SK-N-SH (cell line): ENCODE measurements around the gene NHERF2. TPM values are rescaled to one million over a fixed set of nuclear protein-coding genes. Genes with fewer than 3 reads are reported as not detected.

Experiments used
- CTCF ChIA-PET: fragments of 300-600, 350-600 bp; formaldehyde crosslinking; extraction: SDS; loops from one replicate; lab custom pipeline; 2021; lab: Yijun Ruan, JAX
- POLR2A ChIA-PET: fragments of 350-600 bp; sonication (Branson Sonifier 250); formaldehyde crosslinking; extraction: SDS; loops from one replicate; lab custom pipeline; 2020; ENCODE audit warnings: antibody characterized with exemption, inconsistent platforms; lab: Yijun Ruan, JAX
- DNase-seq: peaks from one replicate; pipeline ENCODE4 v3.0.0; 2012
- H2AFZ ChIP-seq: fragments of 200-600 bp; sonication (generic); 2 replicates; pipeline ENCODE4 v1.8.1; 2016; ENCODE audit warnings: antibody characterized with exemption, mild to moderate bottlenecking, low read depth
- H3F3A ChIP-seq: fragments of 200-600 bp; sonication (generic); replicated peaks from 2 replicates; pipeline ENCODE3; 2016; ENCODE audit warnings: antibody characterized with exemption, mild to moderate bottlenecking; ENCODE audit not compliant: insufficient read depth
- H3K27ac ChIP-seq, 2 experiments: fragments of 200-500 bp in 1 of 2; fragments of 200-600 bp in 1 of 2; sonication (Bioruptor generic) in 1 of 2; sonication (generic), shearing (Covaris generic) in 1 of 2; 2 replicates each; pipeline versions ENCODE4 v1.5.1 to v1.6.1; 2014 to 2016; ENCODE audit warnings: low read depth in 2 of 2, inconsistent platforms in 1 of 2, low read length in 1 of 2, mild to moderate bottlenecking in 1 of 2, mixed read lengths in 1 of 2
- H3K27me3 ChIP-seq: fragments of 200-600 bp; sonication (generic), shearing (Covaris generic); 2 replicates; pipeline ENCODE4 v1.6.1; 2016; ENCODE audit warnings: mixed run types; ENCODE audit not compliant: insufficient read depth
- H3K36me3 ChIP-seq, 2 experiments: fragments of 200-500 bp in 1 of 2; fragments of 200-600 bp in 1 of 2; sonication (Bioruptor generic) in 1 of 2; sonication (generic) in 1 of 2; replicated peaks in 1 of 2; 2 replicates each; pipeline versions ENCODE3 to v1.5.1; 2014 to 2016; ENCODE audit warnings: low read length in 1 of 2, mild to moderate bottlenecking in 1 of 2; ENCODE audit not compliant: insufficient read depth in 2 of 2, control insufficient read depth in 1 of 2
- H3K4me1 ChIP-seq, 2 experiments: fragments of 200-500 bp in 1 of 2; fragments of 200-600 bp in 1 of 2; sonication (Bioruptor generic) in 1 of 2; sonication (generic), shearing (Covaris generic) in 1 of 2; 2 replicates each; pipeline versions ENCODE4 v1.5.1 to v1.6.1; 2014 to 2016; ENCODE audit warnings: low read depth in 1 of 2, low read length in 1 of 2, mixed run types in 1 of 2; ENCODE audit not compliant: insufficient read depth in 2 of 2, control insufficient read depth in 1 of 2
- H3K4me2 ChIP-seq: fragments of 200-600 bp; sonication (generic), shearing (Covaris generic); 2 replicates; pipeline ENCODE4 v1.6.1; 2017; ENCODE audit warnings: mixed run types
- H3K4me3 ChIP-seq, 2 experiments: fragments of 200-500 bp in 1 of 2; fragments of 200-600 bp in 1 of 2; sonication (Bioruptor generic) in 1 of 2; sonication (generic), shearing (Covaris generic) in 1 of 2; 2 replicates each; pipeline versions ENCODE4 v1.5.1 to v1.8.1; 2014 to 2016; ENCODE audit warnings: low read depth in 2 of 2, inconsistent platforms in 1 of 2, low read length in 1 of 2, mild to moderate bottlenecking in 1 of 2, mixed read lengths in 1 of 2, moderate library complexity in 1 of 2
- H3K79me2 ChIP-seq: fragments of 200-600 bp; sonication (generic); 2 replicates; pipeline ENCODE4 v1.8.1; 2017; ENCODE audit warnings: mild to moderate bottlenecking; ENCODE audit not compliant: insufficient read depth
- H3K9ac ChIP-seq: fragments of 200-600 bp; sonication (generic); 2 replicates; pipeline ENCODE4 v1.6.1; 2017; ENCODE audit warnings: mixed run types
- H3K9me2 ChIP-seq: fragments of 200-600 bp; sonication (generic); 2 replicates; pipeline ENCODE4 v1.6.1; 2017; ENCODE audit warnings: mixed run types
- H3K9me3 ChIP-seq: fragments of 200-600 bp; sonication (generic); 2 replicates; pipeline ENCODE4 v1.6.1; 2017; ENCODE audit warnings: mixed run types, mild to moderate bottlenecking, moderate library complexity
- H4K20me1 ChIP-seq: fragments of 200-600 bp; sonication (generic); 2 replicates; pipeline ENCODE4 v1.6.1; 2017; ENCODE audit warnings: mild to moderate bottlenecking, mixed run types; ENCODE audit not compliant: insufficient read depth
- CHD2 ChIP-seq: fragments of 150-350 bp; IDR thresholded peaks from 2 replicates; pipeline ENCODE4 v1.6.1; 2018; ENCODE audit warnings: low read length; ENCODE audit not compliant: partially characterized antibody
- CTCF ChIP-seq: fragments of 200-600 bp; sonication (generic); IDR thresholded peaks from 2 replicates; pipeline ENCODE4 v1.6.1; 2017; ENCODE audit warnings: antibody characterized with exemption, mild to moderate bottlenecking, moderate library complexity
- ELF1 ChIP-seq: IDR thresholded peaks from 2 replicates; pipeline ENCODE4 v1.4.0; 2012
- EP300 ChIP-seq, 2 experiments: IDR thresholded peaks; 2 replicates each; pipeline versions ENCODE4 v1.4.0 to v1.6.1; 2012; ENCODE audit warnings: borderline replicate concordance in 1 of 2, low read depth in 1 of 2, low read length in 1 of 2
- EZH2phosphoT487 ChIP-seq: fragments of 200-600 bp; sonication (generic); IDR thresholded peaks from 2 replicates; pipeline ENCODE4 v1.6.1; 2017; ENCODE audit warnings: low read depth, mixed run types, mild to moderate bottlenecking, antibody characterized with exemption, moderate library complexity, borderline replicate concordance
- FOSL2 ChIP-seq: IDR thresholded peaks from 2 replicates; pipeline ENCODE4 v1.4.0; 2012; ENCODE audit warnings: low read depth, mild to moderate bottlenecking, moderate library complexity, borderline replicate concordance
- IRF3 ChIP-seq: fragments of 150-350 bp; IDR thresholded peaks from 2 replicates; pipeline ENCODE4 v1.6.1; 2016; ENCODE audit warnings: mild to moderate bottlenecking, low read depth, low read length
- MAX ChIP-seq: IDR thresholded peaks from 2 replicates; pipeline ENCODE4 v1.4.0; 2012; ENCODE audit warnings: low read depth
- PBX3 ChIP-seq: IDR thresholded peaks from 2 replicates; pipeline ENCODE4; 2012
- POLR2AphosphoS5 ChIP-seq: IDR thresholded peaks from 2 replicates; pipeline ENCODE4 v1.6.1; 2012; ENCODE audit warnings: low read depth, low read length
- REST ChIP-seq: IDR thresholded peaks from 2 replicates; pipeline ENCODE4 v1.6.1; 2012; ENCODE audit warnings: mild to moderate bottlenecking, low read depth, low read length, moderate library complexity
- RFX5 ChIP-seq: IDR thresholded peaks from 2 replicates; pipeline ENCODE4 v1.6.1; 2012; ENCODE audit warnings: mild to moderate bottlenecking, improper control_type of control experiment, low read length
- RXRA ChIP-seq: IDR thresholded peaks from 2 replicates; pipeline ENCODE4 v1.4.0; 2012; ENCODE audit warnings: low read depth, mild to moderate bottlenecking, borderline replicate concordance
- SIN3A ChIP-seq: IDR thresholded peaks from 2 replicates; pipeline ENCODE4 v1.6.1; 2012; ENCODE audit warnings: low read depth, mild to moderate bottlenecking, low read length, moderate library complexity, borderline replicate concordance
- TEAD4 ChIP-seq: IDR thresholded peaks from 2 replicates; pipeline ENCODE4 v1.4.0; 2012; ENCODE audit warnings: mild to moderate bottlenecking, borderline replicate concordance; ENCODE audit not compliant: insufficient read depth
- ZBTB33 ChIP-seq: IDR thresholded peaks from 2 replicates; pipeline ENCODE4 v1.4.0; 2012; ENCODE audit warnings: low read depth, borderline replicate concordance
- whole genome bisulfite sequencing: methylation state at CpG from one replicate; pipeline ENCODE4 v1.1.6; 2017; ENCODE audit warnings: low lambda C conversion rate; 5-methylcytosine and 5-hydroxymethylcytosine counted together
- polyA plus RNA-seq, 3 experiments: library from polyadenylated mRNA; depleted of rRNA; stranded (reverse); fragments of >200 nt; gene quantifications; 2 replicates each; pipeline ENCODE4 v1.2.3, GENCODE V29; 2012

Gene NHERF2
- polyA plus RNA-seq, 1 of the 3 experiments (the other 2 are of a cell fraction), result 53.8 TPM

- CTCF ChIA-PET, result interaction anchor here (0.6 to 5.8 kb wide), 5 partner anchors 9 to 97 kb away, joined by 3 to 43 read pairs (median 4); partner anchors contain the start of gene NHERF2
- peaks cover 4 to 47% of the 10 kb centered on the region in 2 experiments; a peak in 3 of 4 replicates for H3K4me1 ChIP-seq
These were observed 17.2 kb downstream of the NHERF2 start for GRCh38 chr16:2043667-2044451.

More at GRCh38 chr16:2043667-2044451, 17.2 kb downstream of the NHERF2 start:
- POLR2A ChIA-PET, result no interaction called here
- no peak overlapping the region for H3K9ac ChIP-seq
- peaks cover 23% of the 10 kb centered on the region for H3K79me2 ChIP-seq
- H2AFZ ChIP-seq, result no peak overlapping the region
- no peaks in the 10 kb centered on the region for H3K9me3 ChIP-seq
- no peak overlapping the region for H3K4me3 ChIP-seq
- no peaks in the 10 kb centered on the region for H4K20me1 ChIP-seq
- no peak for TF ChIP-seq TEAD4
- TF ChIP-seq RXRA, result no peak
- no peak for TF ChIP-seq POLR2AphosphoS5
- TF ChIP-seq PBX3, result no peak
- TF ChIP-seq CTCF, result no peak
- TF ChIP-seq EP300 (IDR thresholded peaks at IDR 0.05; ENCODE audit: borderline replicate concordance in 1 of 2, low read depth in 1 of 2, low read length in 1 of 2), result no peak
- no peak for TF ChIP-seq EZH2phosphoT487
- TF ChIP-seq ELF1, result no peak
- no peak for TF ChIP-seq RFX5
- TF ChIP-seq FOSL2, result no peak
- TF ChIP-seq MAX, result no peak
- TF ChIP-seq IRF3, result no peak
- no peak for TF ChIP-seq ZBTB33
- no peak for TF ChIP-seq SIN3A
- TF ChIP-seq REST, result no peak
- no peak for TF ChIP-seq CHD2
- H3F3A ChIP-seq, result peaks cover 3% of the 10 kb centered on the region
- no peaks in the 10 kb centered on the region for H3K9me2 ChIP-seq
- no peak overlapping the region; a peak in 1 of 4 replicates for H3K27ac ChIP-seq
- H3K4me2 ChIP-seq, result no peak overlapping the region
- DNase-seq, result no peak
- WGBS, result 94% methylated on average over 12 of the region's 26 CpGs
- H3K27me3 ChIP-seq, result no peaks in the 10 kb centered on the region
- H3K36me3 ChIP-seq, result peaks cover 0 to 9% of the 10 kb centered on the region in 2 experiments
